HG03460 (cell line): ENCODE results near the gene N4BP2L1.

Experiments used
- ATAC-seq: cut with Tn5 transposase; IDR thresholded peaks from one replicate; pipeline ENCODE4 v1.9.1; 2021; ENCODE audit not compliant: unreplicated experiment

N4BP2L1 gene

GRCh38 chr13:32432856-32433255, 4.9 kb upstream of the N4BP2L1 start:
- ATAC-seq: no peak

GRCh38 chr13:32431361-32431760, 3.4 kb upstream of the N4BP2L1 start:
- no peak for ATAC-seq

GRCh38 chr13:32430018-32430747, 2.3 kb upstream of the N4BP2L1 start:
- ATAC-seq: no peak

GRCh38 chr13:32429433-32429909, 1.5 kb upstream of the N4BP2L1 start:
- no peak for ATAC-seq

GRCh38 chr13:32428581-32429432, 877 bp upstream of the N4BP2L1 start:
- no peak for ATAC-seq

- peak; percentile 15 for ATAC-seq
Measured at GRCh38 chr13:32426990-32427851, 709 bp downstream of the N4BP2L1 start.

GRCh38 chr13:32426191-32426989, 1.5 kb downstream of the N4BP2L1 start:
- ATAC-seq: peak; percentile 38

- no peak for ATAC-seq
Measured at GRCh38 chr13:32425158-32425557, 2.8 kb downstream of the N4BP2L1 start.

- ATAC-seq: no peak
Measured at GRCh38 chr13:32423592-32423991, 4.3 kb downstream of the N4BP2L1 start.

GRCh38 chr13:32419862-32420261, 8.1 kb downstream of the N4BP2L1 start:
- ATAC-seq: no peak

GRCh38 chr13:32417995-32418394, 9.9 kb downstream of the N4BP2L1 start:
- no peak for ATAC-seq

GRCh38 chr13:32415019-32415418, 12.9 kb downstream of the N4BP2L1 start:
- no peak for ATAC-seq

- ATAC-seq: no peak
Measured at GRCh38 chr13:32414580-32414979, 13.3 kb downstream of the N4BP2L1 start.

- ATAC-seq: no peak
Measured at GRCh38 chr13:32413284-32413683, 14.6 kb downstream of the N4BP2L1 start.

GRCh38 chr13:32409561-32410421, 18.1 kb downstream of the N4BP2L1 start:
- ATAC-seq: no peak

- no peak for ATAC-seq
Measured at GRCh38 chr13:32409001-32409313, 19.0 kb downstream of the N4BP2L1 start.

- ATAC-seq: no peak
Measured at GRCh38 chr13:32408296-32409000, 19.5 kb downstream of the N4BP2L1 start.

- no peak for ATAC-seq
Measured at GRCh38 chr13:32407854-32408253, 20.1 kb downstream of the N4BP2L1 start.

GRCh38 chr13:32403108-32403507, 24.8 kb downstream of the N4BP2L1 start:
- ATAC-seq: no peak
